CD4-positive, alpha-beta T cell treated with Interleukin-15 for 4 hours (primary cell): Measurements from ENCODE around the gene DGKI.

Source experiments
- DNase-seq: peaks from one replicate; pipeline ENCODE4 v3.0.0-alpha.2; 2020; ENCODE audit warnings: low spot score

The DGKI gene

GRCh38 chr7:137685433-137686164 lies 161.2 kb downstream of the DGKI start:
- no peak for DNase-seq

- no peak for DNase-seq
Observed at GRCh38 chr7:137684776-137685175, 162.0 kb downstream of the DGKI start.

DNA sequence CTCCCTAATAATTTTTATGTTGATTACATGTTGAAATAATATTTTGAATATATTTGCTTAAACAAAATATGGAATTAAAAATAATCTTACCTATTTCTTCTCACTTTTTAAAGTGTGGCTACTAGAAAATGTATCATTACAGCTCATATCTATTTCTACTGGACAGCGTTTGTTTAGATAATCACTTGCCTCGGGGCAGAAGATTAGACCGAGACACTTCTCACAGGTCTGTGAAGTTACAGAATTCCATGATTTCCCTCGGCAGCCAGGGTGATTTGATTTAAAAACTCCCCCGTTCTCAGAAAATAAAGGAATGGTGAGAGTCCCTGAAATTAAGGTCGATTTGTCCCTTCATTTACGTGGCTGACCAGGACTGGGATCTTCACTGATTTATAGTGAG lies 162.5 kb downstream of the DGKI start:
- no peak for DNase-seq

DNA sequence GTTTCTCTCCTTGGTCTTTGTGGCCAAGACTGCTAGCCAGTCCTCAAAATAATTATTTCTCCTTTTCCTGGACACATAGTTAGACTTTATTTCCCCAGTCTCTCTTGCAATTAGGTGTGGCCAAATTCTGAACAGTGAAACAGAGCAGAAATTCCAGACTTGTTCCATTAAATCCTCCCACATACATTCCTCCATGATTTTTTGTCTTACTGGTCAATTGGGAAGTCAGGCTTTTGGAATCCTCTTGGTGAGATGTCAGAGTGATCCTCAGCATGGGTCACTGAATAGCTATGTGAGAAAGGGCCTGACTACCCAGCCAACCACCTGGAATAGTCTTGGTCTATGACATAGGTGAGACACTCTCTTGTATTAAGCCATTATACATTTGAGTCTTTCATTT lies 164.2 kb downstream of the DGKI start:
- DNase-seq = no peak

DNA sequence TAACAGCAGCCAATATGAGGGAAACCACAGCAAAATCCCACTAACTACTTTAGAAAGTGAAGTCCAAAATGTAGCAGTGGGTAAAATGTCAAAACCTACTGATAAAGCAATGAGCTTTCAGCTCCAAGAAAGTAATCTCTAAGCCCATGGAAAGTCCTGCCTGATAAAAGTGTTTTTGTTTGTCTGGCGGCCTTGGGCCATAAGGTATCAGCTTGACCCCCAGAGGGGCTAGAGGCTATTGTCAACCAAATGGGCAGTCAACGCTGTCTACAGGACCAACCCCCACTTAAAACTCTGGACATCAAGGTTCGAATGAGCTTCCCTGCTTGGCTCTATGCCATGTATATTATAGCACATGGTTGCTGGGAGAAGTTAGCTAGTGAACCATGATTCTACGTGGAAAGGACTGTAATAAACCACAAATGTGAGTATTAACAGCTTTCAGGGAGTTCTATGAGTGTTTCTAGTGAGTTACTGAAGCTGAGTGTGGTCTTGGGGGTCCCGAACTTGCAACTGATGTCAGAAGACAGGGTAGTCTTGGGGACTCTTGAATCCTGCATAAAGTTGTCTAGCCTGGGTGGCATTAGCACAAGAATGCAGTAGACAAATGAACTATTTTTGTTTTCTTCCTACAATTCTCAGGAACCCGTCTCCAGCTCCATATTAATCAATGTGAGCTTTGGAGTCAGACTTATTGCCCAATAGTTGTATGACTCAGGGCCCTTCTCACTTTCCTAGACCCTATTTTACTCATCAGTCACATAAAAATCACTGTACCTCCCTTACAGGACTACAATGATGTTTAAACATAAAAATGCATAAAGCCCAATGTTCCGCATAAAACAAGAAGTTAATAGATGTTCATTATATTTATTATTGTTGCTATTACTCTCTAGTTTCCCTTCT lies 164.9 kb downstream of the DGKI start:
- DNase-seq = no peak

DNA sequence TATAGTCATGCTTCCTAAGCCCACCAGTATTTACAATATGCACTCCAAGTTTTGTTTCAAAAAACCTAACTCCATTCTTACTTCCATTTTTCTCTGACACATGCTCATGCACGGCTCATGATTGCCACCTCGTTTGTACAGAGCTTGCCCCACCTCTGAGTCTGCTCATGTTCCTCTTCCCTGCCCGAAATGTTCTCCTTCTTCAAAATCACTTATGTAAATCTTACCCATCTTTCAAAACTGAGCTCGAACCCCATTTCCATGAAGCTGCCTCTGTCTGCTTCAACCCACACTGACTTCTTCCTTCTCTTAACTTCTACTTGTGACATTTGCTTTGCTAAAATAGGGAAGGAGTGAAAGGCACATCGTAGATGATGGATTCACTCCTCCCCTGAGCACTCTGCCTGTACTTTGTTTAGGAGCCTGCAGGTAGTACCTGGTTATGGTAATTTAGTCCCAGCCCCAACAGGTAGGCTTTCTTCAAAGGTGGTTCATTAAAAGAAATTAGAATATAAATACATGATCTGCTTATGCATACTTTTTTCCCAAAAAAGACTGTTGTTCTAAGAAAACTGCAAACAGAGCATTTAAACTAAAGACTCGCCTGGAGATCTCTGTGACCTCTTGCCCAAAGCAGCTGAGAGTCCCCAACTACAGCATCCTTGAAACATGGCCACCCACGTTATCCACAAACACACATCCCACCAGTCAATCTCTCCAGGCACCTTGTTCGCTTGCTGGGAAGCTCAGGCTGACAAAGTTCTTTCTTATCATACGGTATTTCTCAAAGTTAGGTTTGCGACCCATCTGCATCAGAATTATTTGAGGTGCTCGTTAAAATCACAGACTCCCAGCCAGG lies 172.0 kb downstream of the DGKI start:
- DNase-seq = no peak

GRCh38 chr7:137674048-137674447 lies 172.7 kb downstream of the DGKI start:
- DNase-seq = no peak

DNA sequence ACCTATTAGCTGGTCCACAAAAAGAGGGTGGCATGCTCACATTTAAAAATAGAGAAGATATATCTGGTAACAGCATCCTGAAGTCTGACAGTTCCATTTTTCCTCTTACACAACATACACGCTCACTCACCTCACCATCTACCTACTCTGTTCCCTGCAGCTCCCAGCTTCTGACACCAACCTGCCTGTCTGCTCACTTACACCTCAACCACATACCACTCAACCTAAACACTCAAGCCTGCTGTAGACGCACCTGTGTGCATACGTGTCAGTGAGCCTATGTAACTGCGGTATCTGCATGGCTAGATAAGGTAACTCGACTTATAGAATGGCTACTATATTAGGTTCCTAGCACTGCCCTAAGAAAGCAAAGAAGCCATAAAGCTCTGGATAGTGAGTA lies 174.9 kb downstream of the DGKI start:
- DNase-seq = no peak

GRCh38 chr7:137670222-137671064 lies 176.3 kb downstream of the DGKI start:
- no peak for DNase-seq

GRCh38 chr7:137669706-137670105 lies 177.1 kb downstream of the DGKI start:
- no peak for DNase-seq

GRCh38 chr7:137668404-137668803 lies 178.4 kb downstream of the DGKI start:
- no peak for DNase-seq

GRCh38 chr7:137667633-137668387 lies 179.0 kb downstream of the DGKI start:
- DNase-seq = no peak

DNA sequence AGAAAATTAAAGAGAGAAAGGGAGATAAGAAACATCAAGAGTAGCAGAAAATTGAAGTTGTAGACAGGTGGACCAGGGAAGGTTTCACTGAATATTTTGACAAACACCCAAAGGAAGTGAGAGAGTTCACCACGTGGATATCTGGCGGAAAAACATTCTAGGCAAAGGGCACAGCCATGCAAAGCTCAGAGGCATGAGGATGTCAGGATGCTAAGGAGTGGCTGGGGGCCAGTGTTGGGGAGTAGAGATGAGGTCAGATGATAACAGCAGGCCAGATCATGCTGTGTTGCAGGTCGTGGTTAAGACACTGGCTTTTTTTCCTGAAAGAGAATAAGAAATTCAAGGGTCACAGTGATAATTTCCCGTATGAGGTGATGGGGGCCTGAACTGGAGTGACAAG lies 181.9 kb downstream of the DGKI start:
- no peak for DNase-seq

DNA sequence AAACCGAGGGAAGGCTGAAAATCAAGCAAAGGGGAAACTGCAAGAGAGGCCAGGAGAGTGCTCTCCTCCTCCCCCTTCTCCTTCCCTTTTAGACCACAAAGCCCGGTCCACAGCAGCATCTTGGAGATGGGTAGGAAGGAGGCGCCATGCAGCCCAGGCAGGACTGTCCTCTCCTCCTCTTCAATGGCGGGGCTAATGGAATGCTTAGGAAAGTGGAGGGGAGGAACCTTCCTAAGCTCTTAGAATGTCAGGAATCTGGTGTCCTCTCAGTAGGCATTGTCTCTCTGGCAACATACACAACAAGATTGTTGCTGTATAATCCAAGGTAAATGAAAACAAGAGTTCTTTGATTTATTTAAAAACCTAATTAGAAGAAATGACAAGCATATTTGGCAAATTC lies 185.1 kb downstream of the DGKI start:
- DNase-seq = no peak

DNA sequence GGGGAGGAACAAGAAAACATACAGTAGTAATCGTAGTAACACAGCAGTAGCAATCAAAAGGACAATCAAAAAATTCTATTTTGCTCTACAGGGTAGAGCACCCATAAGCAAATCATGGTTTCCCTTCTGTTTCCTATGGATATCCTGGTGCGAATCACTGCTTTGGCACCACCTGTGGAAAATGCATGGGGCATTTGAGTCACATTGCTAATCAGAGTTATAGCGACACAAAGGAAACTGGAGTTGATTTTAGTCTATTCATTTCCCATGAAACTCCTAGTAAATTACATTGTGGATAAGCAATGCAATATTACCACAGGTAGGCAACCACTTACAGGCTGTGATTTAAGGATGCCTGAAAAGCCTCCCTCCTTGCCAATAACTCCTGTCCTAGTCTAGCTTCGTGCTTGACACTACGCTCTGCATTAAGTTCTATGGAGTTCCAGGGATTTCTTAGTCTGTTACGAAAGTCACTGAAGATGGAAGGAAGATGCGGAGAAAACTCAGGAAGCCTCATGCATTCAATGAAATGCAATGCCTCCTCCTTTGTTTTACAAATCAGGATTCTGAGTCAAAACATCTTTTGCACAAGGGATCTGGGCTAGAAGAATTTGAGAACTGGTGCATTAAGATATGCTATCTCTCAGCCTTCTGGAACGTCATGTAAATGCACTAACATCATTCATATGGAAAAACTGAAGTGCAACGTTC lies 188.4 kb downstream of the DGKI start:
- DNase-seq = no peak

DNA sequence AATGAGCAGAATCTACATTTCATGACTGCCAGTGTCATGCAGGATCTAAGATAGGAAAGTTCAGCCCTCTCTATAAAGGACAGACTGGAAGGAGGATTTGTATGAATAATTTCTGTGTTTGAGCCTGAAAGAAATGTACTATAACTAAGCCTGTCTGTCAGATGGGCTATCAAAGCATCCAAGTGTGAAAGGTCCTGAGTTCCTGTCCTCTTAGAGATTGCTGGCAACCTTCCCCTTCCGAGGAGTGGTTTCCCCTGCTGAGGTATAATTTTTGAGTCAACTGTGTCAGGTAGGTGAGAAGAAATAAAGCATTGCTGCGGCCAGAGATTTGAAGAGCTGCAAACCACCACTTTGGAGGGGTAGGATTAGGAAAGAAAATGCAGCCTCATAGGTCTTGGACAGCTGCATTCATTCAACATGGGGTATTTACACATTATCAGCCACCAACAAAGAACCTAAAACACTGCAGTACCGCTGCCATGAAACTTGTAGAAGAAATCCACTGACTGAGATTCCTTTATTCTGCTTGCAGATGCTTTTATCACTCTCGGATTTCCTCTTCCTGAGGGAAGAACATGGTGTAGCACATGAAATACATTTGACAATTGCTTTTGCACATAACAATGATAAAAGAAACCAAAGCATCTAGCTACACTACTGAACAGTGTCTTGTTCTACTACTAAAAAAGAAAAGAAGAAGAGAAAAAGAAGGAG lies 189.1 kb downstream of the DGKI start:
- DNase-seq = no peak

GRCh38 chr7:137656850-137657232 lies 189.9 kb downstream of the DGKI start:
- no peak for DNase-seq

GRCh38 chr7:137656227-137656849 lies 190.4 kb downstream of the DGKI start:
- DNase-seq = peak; percentile 38

DNA sequence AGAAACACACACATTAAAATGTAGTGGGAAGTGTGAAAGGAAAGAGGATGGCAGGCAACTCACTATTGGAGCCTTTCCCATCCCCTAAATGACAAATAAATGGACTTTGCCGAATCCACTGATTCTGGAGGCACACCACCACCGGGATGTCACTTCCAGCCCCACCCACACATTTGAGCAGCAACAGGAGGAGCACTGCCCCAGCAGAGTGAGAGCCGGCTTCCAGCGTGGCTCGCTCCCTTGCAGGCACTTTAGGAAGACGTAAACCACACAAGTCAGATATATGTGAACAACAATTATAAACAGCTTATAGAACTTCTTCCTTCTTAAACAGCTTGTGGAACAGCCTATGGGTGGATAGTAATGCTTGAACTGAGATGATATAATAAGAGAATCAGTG lies 191.0 kb downstream of the DGKI start:
- no peak for DNase-seq
